ENCODE data around the gene SEMA3C. TPM values are rescaled to one million over a fixed set of nuclear protein-coding genes. Genes with fewer than 3 reads are reported as not detected.

Gene SEMA3C
- total RNA-seq, 6 donors from 2014 or later: 30.7 to 81.7 (median 50.1) TPM

DNA sequence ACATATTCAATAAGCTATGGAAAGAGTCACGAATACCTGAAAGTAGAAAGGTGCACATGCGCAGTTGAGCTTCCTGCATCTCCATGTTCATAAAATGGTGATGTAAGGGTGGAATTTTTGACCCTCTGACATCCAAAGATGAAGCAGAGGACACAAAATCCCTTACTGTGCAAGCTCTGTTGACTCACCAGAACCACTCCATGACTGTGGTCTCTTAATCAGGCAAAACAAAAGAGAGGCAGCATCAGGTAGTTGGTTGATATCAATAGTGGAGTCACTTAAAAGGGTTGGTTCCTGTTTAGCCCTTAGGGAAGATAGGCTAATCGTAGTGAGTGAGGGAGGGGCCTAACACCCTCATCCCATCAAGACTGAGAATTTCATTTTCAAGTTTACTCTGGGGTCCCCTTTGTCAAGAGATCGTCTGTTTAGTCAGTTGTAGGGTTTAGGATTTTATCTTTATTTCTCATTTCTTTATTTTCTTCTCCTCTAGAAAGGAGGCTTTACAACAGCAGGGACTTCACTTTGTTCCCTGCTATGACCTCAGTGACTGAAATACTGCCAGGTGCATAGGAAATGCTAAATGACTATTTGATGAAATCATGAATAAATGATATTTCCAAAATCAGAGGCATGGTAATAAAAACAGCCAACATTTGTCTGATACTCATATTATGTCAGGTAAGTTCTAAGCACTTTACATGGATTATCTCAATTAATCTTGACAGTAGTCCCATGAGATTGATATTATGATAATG, 182.3 kb downstream of the SEMA3C start:
- WGBS, 2 donors: 84 to 86% methylated on average over 4 of the region's 4 CpGs
- H3K27ac ChIP-seq: no peak overlapping the region
- TF ChIP-seq CTCF (IDR thresholded peaks at IDR 0.05) (no peak), EP300 (IDR thresholded peaks at IDR 0.05) (no peak), POLR2A (IDR thresholded peaks at IDR 0.05) (no peak), POLR2AphosphoS5 (IDR thresholded peaks at IDR 0.05) (no peak)
- H3K36me3 ChIP-seq: no peaks in the 10 kb centered on the region
- DNase-seq (no peak), ATAC-seq (ENCODE audit: low FRiP score in 2 of 2) (peak in 1 of 2 donors; percentile 16)
- H3K9me3 ChIP-seq: no peaks in the 10 kb centered on the region
- no peaks in the 10 kb centered on the region for H3K27me3 ChIP-seq
- no peak overlapping the region for H3K4me3 ChIP-seq
- H3K4me1 ChIP-seq: no peaks in the 10 kb centered on the region

GRCh38 chr7:80735330-80735729, 183.5 kb downstream of the SEMA3C start:
- Histone ChIP-seq H3K4me1 (no peaks in the 10 kb centered on the region), H3K4me3 (no peak overlapping the region), H3K27me3 (no peaks in the 10 kb centered on the region), H3K27ac (no peak overlapping the region), H3K9me3 (no peaks in the 10 kb centered on the region), H3K36me3 (no peaks in the 10 kb centered on the region)
- TF ChIP-seq POLR2AphosphoS5 (IDR thresholded peaks at IDR 0.05) (no peak), CTCF (IDR thresholded peaks at IDR 0.05) (no peak), EP300 (IDR thresholded peaks at IDR 0.05) (no peak), POLR2A (IDR thresholded peaks at IDR 0.05) (no peak)
- WGBS, 2 donors: 92 to 93% methylated on average over 12 of the region's 12 CpGs
- ATAC-seq (ENCODE audit: low FRiP score in 2 of 2) (no peak), DNase-seq (no peak)

DNA sequence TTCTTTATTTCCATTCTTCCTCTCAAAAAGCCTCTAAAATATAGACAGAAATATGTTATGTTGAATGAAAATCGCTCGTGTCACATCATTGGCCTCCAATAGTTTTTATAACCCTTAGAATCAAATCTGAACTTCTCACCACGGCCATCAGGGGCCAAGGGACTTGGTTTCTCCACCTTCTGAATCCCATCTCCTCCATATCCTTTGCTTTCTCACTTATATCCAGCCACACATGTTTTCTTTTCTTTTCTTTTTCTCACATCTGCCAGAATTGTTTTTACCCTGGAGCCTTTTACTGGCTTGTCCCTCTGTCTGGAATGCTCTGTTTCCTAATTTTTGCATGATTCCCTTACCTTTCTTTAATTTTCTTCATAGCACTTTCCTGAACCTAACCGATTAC, 184.8 kb downstream of the SEMA3C start:
- Histone ChIP-seq H3K4me1 (no peaks in the 10 kb centered on the region), H3K27ac (no peak overlapping the region), H3K9me3 (no peaks in the 10 kb centered on the region), H3K27me3 (no peaks in the 10 kb centered on the region), H3K36me3 (no peaks in the 10 kb centered on the region), H3K4me3 (no peak overlapping the region)
- DNase-seq (no peak), ATAC-seq (ENCODE audit: low FRiP score in 2 of 2) (no peak)
- no peak for TF ChIP-seq POLR2A (IDR thresholded peaks at IDR 0.05)
- TF ChIP-seq POLR2AphosphoS5 (IDR thresholded peaks at IDR 0.05): no peak
- TF ChIP-seq CTCF (IDR thresholded peaks at IDR 0.05): no peak
- TF ChIP-seq EP300 (IDR thresholded peaks at IDR 0.05): no peak
- WGBS, 2 donors: 87 to 92% methylated on average over 4 of the region's 4 CpGs

GRCh38 chr7:80733333-80733915, 185.4 kb downstream of the SEMA3C start:
- DNase-seq: no peak
- Histone ChIP-seq H3K4me3 (no peak overlapping the region), H3K36me3 (no peaks in the 10 kb centered on the region), H3K4me1 (no peaks in the 10 kb centered on the region), H3K9me3 (no peaks in the 10 kb centered on the region), H3K27ac (no peak overlapping the region), H3K27me3 (no peaks in the 10 kb centered on the region)
- WGBS, 2 donors: 55 to 57% methylated on average over 3 of the region's 3 CpGs
- no peak for TF ChIP-seq POLR2A (IDR thresholded peaks at IDR 0.05)
- no peak for TF ChIP-seq EP300 (IDR thresholded peaks at IDR 0.05)
- no peak for TF ChIP-seq POLR2AphosphoS5 (IDR thresholded peaks at IDR 0.05)
- TF ChIP-seq CTCF (IDR thresholded peaks at IDR 0.05): no peak
- ATAC-seq (ENCODE audit: low FRiP score in 2 of 2): no peak

Measured in upper lobe of left lung (tissue), 6 donors.